Natural killer cell treated with Interleukin-12 subunit alpha and Interleukin-12 subunit beta and Interleukin-15 and Interleukin-18, amount 100 ng/mL, for 72 hours (primary cell): ENCODE results near the gene HOGA1. TPM values are rescaled to one million over a fixed set of nuclear protein-coding genes. Genes with fewer than 3 reads are reported as not detected.
A peak's percentile ranks its signal among the peaks of the same experiment; 100 is the strongest.
"Not testable (repeated sequence)": the region's sequence is repeated elsewhere in the genome, so short reads cannot be mapped to it uniquely, and the experiment has no call there.

Source experiments
- ATAC-seq, 2 donors: fragments of 150-1000 bp; cut with Tn5 transposase in 1 of 2; sonication (Bioruptor Pico), chemical (Tn5 transposase) in 1 of 2; 2 replicates each; pipeline ENCODE4 v1.10.0; 2021
- DNase-seq: peaks from one replicate; pipeline ENCODE4 v3.0.0; 2022; ENCODE audit warnings: low spot score
- H3K27ac Mint-ChIP-seq, 2 donors: 1 replicate in 1 of 2; 2 replicates in 1 of 2; pipeline ENCODE4 v1.8.0; 2022; ENCODE audit warnings: mixed read lengths in 2 of 2, mild to moderate bottlenecking in 1 of 2, moderate library complexity in 1 of 2
- H3K27me3 Mint-ChIP-seq, 2 donors: 1 replicate in 1 of 2; 2 replicates in 1 of 2; pipeline ENCODE4 v1.8.0; 2022; ENCODE audit warnings: mixed read lengths in 2 of 2
- H3K36me3 Mint-ChIP-seq: one replicate; pipeline ENCODE4 v1.8.0; 2022; ENCODE audit warnings: mixed read lengths
- H3K4me1 Mint-ChIP-seq, 2 donors: 1 replicate in 1 of 2; 2 replicates in 1 of 2; pipeline ENCODE4 v1.8.0; 2022; ENCODE audit warnings: low read depth in 2 of 2, mixed read lengths in 2 of 2, mild to moderate bottlenecking in 1 of 2
- H3K4me3 Mint-ChIP-seq: one replicate; pipeline ENCODE4 v1.8.0; 2022; ENCODE audit warnings: mixed read lengths
- H3K9me3 Mint-ChIP-seq: 2 replicates; pipeline ENCODE4 v1.8.0; 2022; ENCODE audit warnings: mixed read lengths
- total RNA-seq, 2 donors: library from RNA; stranded (reverse); gene quantifications; one replicate each; pipeline ENCODE4 v1.2.3, GENCODE V29; 2022

HOGA1 gene
- total RNA-seq, 2 donors from 2014 or later: not detected

- no peak overlapping the region for H3K27ac Mint-ChIP-seq
Measured at GRCh38 chr10:97628228-97628627, 44.0 kb downstream of the HOGA1 start.

GRCh38 chr10:97629289-97629688 lies 45.1 kb downstream of the HOGA1 start:
- H3K4me3 Mint-ChIP-seq: no peak overlapping the region

More at GRCh38 chr10:97628228-97628627, 44.0 kb downstream of the HOGA1 start:
- no peak for ATAC-seq
- Mint-ChIP-seq H3K9me3 (no peaks in the 10 kb centered on the region), H3K4me1 (peaks cover 5 to 7% of the 10 kb centered on the region in 2 donors), H3K4me3 (no peak overlapping the region), H3K27me3 (no peaks in the 10 kb centered on the region), H3K36me3 (no peaks in the 10 kb centered on the region)
- DNase-seq: no peak

GRCh38 chr10:97631098-97631497 lies 46.9 kb downstream of the HOGA1 start:
- Mint-ChIP-seq H3K27me3 (no peaks in the 10 kb centered on the region), H3K4me1 (peaks cover 12 to 16% of the 10 kb centered on the region in 2 donors), H3K27ac (no peak overlapping the region), H3K9me3 (no peaks in the 10 kb centered on the region), H3K36me3 (no peaks in the 10 kb centered on the region), H3K4me3 (no peak overlapping the region)
- DNase-seq (no peak), ATAC-seq (no peak)

More at GRCh38 chr10:97629289-97629688, 45.1 kb downstream of the HOGA1 start:
- peaks cover 12 to 16% of the 10 kb centered on the region in 2 donors for H3K4me1 Mint-ChIP-seq
- no peaks in the 10 kb centered on the region for H3K9me3 Mint-ChIP-seq
- no peaks in the 10 kb centered on the region for H3K27me3 Mint-ChIP-seq
- no peaks in the 10 kb centered on the region for H3K36me3 Mint-ChIP-seq
- H3K27ac Mint-ChIP-seq: no peak overlapping the region
- no peak for DNase-seq
- ATAC-seq: no peak

GRCh38 chr10:97632949-97633884 lies 49.0 kb downstream of the HOGA1 start, which contains the start of gene MORN4:
TSS of gene MORN4 (minus strand) at chr10:97633500. CDS start at chr10:97619653, 13,847 bp downstream.
- no peaks in the 10 kb centered on the region for H3K27me3 Mint-ChIP-seq
- H3K27ac Mint-ChIP-seq: peak within 1 kb of the TSS; percentile 74 to 89
- no peaks in the 10 kb centered on the region for H3K9me3 Mint-ChIP-seq
- no peaks in the 10 kb centered on the region for H3K36me3 Mint-ChIP-seq
- H3K4me3 Mint-ChIP-seq: peak within 1 kb of the TSS; percentile 92
- DNase-seq (peak; percentile 93), ATAC-seq (peak; percentile 100)
- peaks cover 12 to 16% of the 10 kb centered on the region in 2 donors for H3K4me1 Mint-ChIP-seq

GRCh38 chr10:97633921-97634320 lies 49.7 kb downstream of the HOGA1 start:
- DNase-seq (no peak), ATAC-seq (peak in 1 of 2 donors; percentile 43)
- Mint-ChIP-seq H3K27ac (peak overlapping the region; percentile 74 to 89), H3K4me1 (peaks cover 12 to 16% of the 10 kb centered on the region in 2 donors), H3K4me3 (peak overlapping the region; percentile 92), H3K36me3 (no peaks in the 10 kb centered on the region), H3K9me3 (no peaks in the 10 kb centered on the region), H3K27me3 (no peaks in the 10 kb centered on the region)

GRCh38 chr10:97635577-97635976 lies 51.4 kb downstream of the HOGA1 start:
- Mint-ChIP-seq H3K4me3 (no peak overlapping the region), H3K27ac (no peak overlapping the region), H3K4me1 (peaks cover 13 to 20% of the 10 kb centered on the region in 2 donors), H3K36me3 (no peaks in the 10 kb centered on the region), H3K27me3 (no peaks in the 10 kb centered on the region), H3K9me3 (no peaks in the 10 kb centered on the region)
- DNase-seq: no peak
- no peak for ATAC-seq

GRCh38 chr10:97639090-97639489 lies 54.9 kb downstream of the HOGA1 start:
- ATAC-seq, H3K27ac Mint-ChIP-seq, DNase-seq, H3K4me3 Mint-ChIP-seq, H3K27me3 Mint-ChIP-seq, H3K9me3 Mint-ChIP-seq, H3K36me3 Mint-ChIP-seq: not testable (repeated sequence)
- peaks cover 23 to 25% of the 10 kb centered on the region in 2 donors for H3K4me1 Mint-ChIP-seq

- H3K4me1 Mint-ChIP-seq: peaks cover 23 to 25% of the 10 kb centered on the region in 2 donors
- H3K9me3 Mint-ChIP-seq: no peaks in the 10 kb centered on the region
- no peaks in the 10 kb centered on the region for H3K27me3 Mint-ChIP-seq
- peak; percentile 99 for DNase-seq
- H3K36me3 Mint-ChIP-seq: no peaks in the 10 kb centered on the region
- H3K4me3 Mint-ChIP-seq: peak within 1 kb of the TSS; percentile 96
- H3K27ac Mint-ChIP-seq: peak within 1 kb of the TSS; percentile 72 to 90
- ATAC-seq: peak; percentile 99 to 100
Measured at GRCh38 chr10:97640174-97640867, 56.1 kb downstream of the HOGA1 start, which contains the start of gene PI4K2A. TSS of gene PI4K2A (plus strand) at chr10:97640671. CDS start at chr10:97640743, 72 bp downstream.

- DNase-seq (no peak), ATAC-seq (peak; percentile 1 to 44)
- Mint-ChIP-seq H3K36me3 (no peaks in the 10 kb centered on the region), H3K27ac (peak overlapping the region; percentile 72 to 90), H3K27me3 (no peaks in the 10 kb centered on the region), H3K9me3 (no peaks in the 10 kb centered on the region), H3K4me3 (peak overlapping the region; percentile 96), H3K4me1 (peaks cover 23 to 25% of the 10 kb centered on the region in 2 donors)
Measured at GRCh38 chr10:97640868-97641811, 57.0 kb downstream of the HOGA1 start.

- not testable (repeated sequence) for ATAC-seq, H3K27me3 Mint-ChIP-seq
Measured at GRCh38 chr10:97642471-97643159, 58.4 kb downstream of the HOGA1 start.

GRCh38 chr10:97643441-97643985 lies 59.3 kb downstream of the HOGA1 start:
- Mint-ChIP-seq H3K9me3 (no peaks in the 10 kb centered on the region), H3K4me3 (peak overlapping the region; percentile 96), H3K4me1 (peaks cover 30 to 36% of the 10 kb centered on the region in 2 donors), H3K27ac (peak overlapping the region in 1 of 2 donors; percentile 81), H3K27me3 (no peaks in the 10 kb centered on the region), H3K36me3 (no peaks in the 10 kb centered on the region)
- DNase-seq (no peak), ATAC-seq (no peak)

More at GRCh38 chr10:97642471-97643159, 58.4 kb downstream of the HOGA1 start:
- not testable (repeated sequence) for DNase-seq, H3K36me3 Mint-ChIP-seq, H3K9me3 Mint-ChIP-seq
- Mint-ChIP-seq H3K27ac (peak overlapping the region; percentile 52 to 90), H3K4me1 (peaks cover 26 to 30% of the 10 kb centered on the region in 2 donors), H3K4me3 (peak overlapping the region; percentile 96)

GRCh38 chr10:97644936-97645335 lies 60.7 kb downstream of the HOGA1 start:
- Mint-ChIP-seq H3K36me3 (no peaks in the 10 kb centered on the region), H3K27ac (no peak overlapping the region), H3K4me3 (no peak overlapping the region), H3K27me3 (no peaks in the 10 kb centered on the region), H3K9me3 (no peaks in the 10 kb centered on the region), H3K4me1 (peaks cover 39 to 44% of the 10 kb centered on the region in 2 donors)
- ATAC-seq: no peak
- DNase-seq: no peak
